Measurements from ENCODE around the gene TDRD6.

- TF ChIP-seq CTCF (conservative IDR thresholded peaks at IDR 0.05 in 1 of 2, IDR thresholded peaks at IDR 0.05 in 1 of 2; ENCODE audit: extremely low read depth in 1 of 2, insufficient read depth in 1 of 2, low read depth in 1 of 2, low read length in 2 of 2) (no peak), EZH2 (IDR thresholded peaks at IDR 0.05; ENCODE audit: borderline replicate concordance, low read length) (no peak)
These were observed 35.5 kb upstream of the TDRD6 start for GRCh38 chr6:46652232-46652602.
